GM19328 (cell line): ENCODE measurements around the gene VCX.
"Not testable (repeated sequence)": the region's sequence is repeated elsewhere in the genome, so short reads cannot be mapped to it uniquely, and the experiment has no call there.

ENCODE experiments used
- ATAC-seq: cut with Tn5 transposase; IDR thresholded peaks from one replicate; pipeline ENCODE4 v1.9.1; 2021; ENCODE audit warnings: mild to moderate bottlenecking, moderate library complexity; ENCODE audit not compliant: unreplicated experiment

VCX gene

DNA sequence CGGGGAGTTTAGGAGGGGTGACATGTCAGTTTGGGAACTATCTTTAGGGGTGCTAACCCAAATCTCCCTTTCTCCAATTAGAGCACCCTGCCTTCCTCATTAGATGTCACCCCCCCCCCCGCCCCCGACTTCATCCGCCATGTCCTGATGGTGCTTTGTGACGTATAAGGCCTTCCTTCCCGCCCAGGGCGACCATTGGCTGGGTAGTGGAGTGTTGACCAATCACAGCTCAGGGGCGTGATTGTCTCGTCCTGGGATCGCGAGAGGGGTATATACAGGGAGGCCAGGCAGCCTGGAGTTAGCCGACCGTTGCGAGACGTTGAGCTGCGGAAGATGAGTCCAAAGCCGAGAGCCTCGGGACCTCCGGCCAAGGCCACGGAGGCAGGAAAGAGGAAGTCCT, at the start of gene VCX:
Gene VCX, plus strand, starts transcription at position 301 of the 400 bp plus-strand sequence. Its CDS starts 33 bp downstream, at position 334.
- not testable (repeated sequence) for ATAC-seq

DNA sequence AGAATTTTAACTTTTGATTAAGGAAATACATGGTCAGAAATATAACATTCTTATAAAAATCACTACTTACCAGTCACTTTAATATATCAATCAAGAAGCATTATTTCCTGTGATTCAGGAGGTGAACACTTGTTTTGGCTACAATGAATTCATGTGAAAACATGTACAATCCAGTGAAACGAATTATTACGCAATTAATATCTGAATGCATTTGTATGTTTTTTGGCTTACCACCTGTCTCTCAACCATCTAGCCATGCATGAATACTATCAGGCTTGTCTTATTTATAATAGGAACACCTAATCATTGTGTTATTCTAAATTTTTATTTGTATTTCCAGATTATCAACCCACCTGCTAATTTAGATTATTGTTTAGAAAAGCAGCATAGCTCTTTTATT, 44.6 kb upstream of the VCX start:
- ATAC-seq, result no peak

GRCh38 chrX:7801711-7802110, 41.3 kb upstream of the VCX start:
- ATAC-seq, result no peak

- no peak for ATAC-seq
Measured at GRCh38 chrX:7815166-7815805, 27.7 kb upstream of the VCX start.

DNA sequence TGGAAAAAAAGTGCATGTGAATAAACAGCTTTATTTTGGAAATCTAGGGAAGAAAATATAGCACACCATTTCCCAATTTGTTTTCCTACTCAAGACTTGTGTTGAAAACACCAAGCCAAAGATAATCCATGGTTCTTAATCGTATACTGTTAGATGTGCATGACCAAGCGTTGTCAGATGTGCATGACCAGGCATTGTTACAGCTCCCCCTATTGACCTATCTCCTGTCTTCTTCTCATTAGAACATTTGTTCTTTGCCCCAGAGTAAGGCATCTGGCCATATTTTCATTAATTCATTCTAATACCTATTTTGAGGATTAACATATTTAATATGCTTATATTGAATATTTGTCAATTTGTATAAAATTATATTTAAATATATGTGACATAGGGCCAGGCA, 14.4 kb upstream of the VCX start:
- ATAC-seq, result no peak

- ATAC-seq, result no peak
Measured at GRCh38 chrX:7841084-7841805, 1.7 kb upstream of the VCX start.

DNA sequence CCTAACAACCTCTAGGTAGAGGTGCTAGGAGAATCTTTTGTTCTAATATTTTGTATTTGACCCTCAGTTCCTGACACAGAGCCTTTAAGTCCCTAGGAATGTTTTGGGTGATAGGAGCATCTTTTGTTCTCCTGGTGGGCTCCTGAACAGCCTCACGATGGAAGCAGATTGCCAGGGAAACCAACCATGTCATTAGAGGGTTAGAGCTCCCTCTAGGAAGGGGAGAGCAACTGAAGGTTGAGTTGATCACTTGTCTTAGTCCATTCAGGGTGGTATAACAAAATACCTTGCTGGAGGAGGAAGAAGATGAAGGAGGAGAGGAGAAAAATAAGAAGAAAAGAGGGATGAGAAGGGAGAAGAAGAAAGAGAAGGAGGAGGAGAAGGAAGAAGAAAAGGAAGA, 9.2 kb downstream of the VCX start:
- no peak for ATAC-seq

DNA sequence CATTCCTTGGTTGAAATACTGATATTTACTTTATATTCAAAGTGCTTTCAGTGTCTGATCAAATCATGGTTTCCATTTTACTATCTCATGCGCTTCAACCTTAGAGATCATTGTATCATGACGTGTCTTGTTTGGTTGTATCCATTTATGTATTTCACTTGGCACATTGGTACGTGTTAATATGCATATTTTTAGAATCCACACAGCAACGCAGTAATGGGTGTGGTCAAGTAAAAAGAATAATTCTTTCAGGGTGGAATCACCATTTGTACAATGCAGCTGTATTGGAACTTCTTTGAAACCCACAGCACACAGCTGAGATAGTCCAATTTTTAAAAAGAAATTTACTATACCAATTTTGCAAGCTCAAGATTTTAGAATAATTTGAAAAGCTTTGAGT, 29.1 kb downstream of the VCX start:
- no peak for ATAC-seq

DNA sequence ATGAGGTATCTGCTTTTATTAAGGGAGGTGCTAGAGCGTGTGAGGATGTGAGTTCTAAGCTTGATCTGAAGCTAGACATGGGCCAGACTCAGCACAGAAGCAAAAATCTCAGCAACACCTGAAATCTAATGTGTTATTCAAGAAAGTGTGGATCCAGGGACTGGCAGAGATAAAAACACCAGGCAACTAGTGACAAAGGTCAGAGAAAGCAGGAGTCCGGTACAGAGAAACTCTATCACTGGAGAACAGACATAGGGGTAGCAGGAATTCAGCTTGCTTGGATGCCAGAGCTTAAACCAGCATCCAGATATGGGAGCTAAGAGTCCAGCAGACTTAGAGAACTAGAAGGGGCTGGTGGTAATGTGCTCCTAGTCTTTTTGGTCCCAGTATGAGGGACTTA, 34.0 kb downstream of the VCX start:
- no peak for ATAC-seq

DNA sequence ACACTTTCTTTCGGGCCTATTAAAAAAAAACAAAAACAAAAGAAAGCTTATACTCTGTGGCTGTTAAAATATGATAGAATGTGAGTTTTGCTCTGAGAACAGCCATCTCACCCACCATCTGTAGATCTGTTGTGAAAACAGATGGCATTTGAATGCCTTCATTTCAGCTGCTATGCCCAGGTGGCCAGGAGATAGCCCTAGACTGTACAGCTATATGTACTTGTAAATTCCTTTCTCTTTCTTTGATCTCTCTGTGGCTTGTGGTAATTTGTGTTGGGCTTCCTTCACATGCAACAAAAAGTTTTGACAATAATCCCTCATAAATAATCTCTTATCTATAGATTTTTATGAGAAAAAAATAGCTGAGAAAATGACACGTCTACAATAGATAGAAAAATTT, 46.2 kb downstream of the VCX start:
- ATAC-seq, result no peak

- ATAC-seq, result no peak
Measured at GRCh38 chrX:7889680-7890079, 46.7 kb downstream of the VCX start.

- no peak for ATAC-seq
Measured at GRCh38 chrX:7891928-7892327, 49.0 kb downstream of the VCX start.
